MM.1S (cell line): ENCODE data around the gene ENPEP.

Source experiments
- CTCF ChIP-seq: fragments of 300-600 bp; sonication (generic); IDR thresholded peaks from 2 replicates; pipeline ENCODE4 v1.5.1; 2016; ENCODE audit warnings: antibody characterized with exemption, low read length, mixed read lengths
- EZH2 ChIP-seq: fragments of 300-600 bp; sonication (generic); optimal IDR thresholded peaks from 2 replicates; pipeline ENCODE3; 2017; ENCODE audit warnings: low read depth, mild to moderate bottlenecking, antibody characterized with exemption, low read length, mixed read lengths
- EZH2phosphoT487 ChIP-seq: fragments of 300-600 bp; sonication (generic); IDR thresholded peaks from 2 replicates; pipeline ENCODE4 v1.6.1; 2018; ENCODE audit warnings: antibody characterized with exemption, low read length

GRCh38 chr4:110533590-110533910 lies 57.6 kb downstream of the ENPEP start:
- TF ChIP-seq CTCF (no peak), EZH2 (no peak), EZH2phosphoT487 (no peak)
